ENCODE data around the gene GLIS1.
"Not testable (repeated sequence)": the region's sequence is repeated elsewhere in the genome, so short reads cannot be mapped to it uniquely, and the experiment has no call there.

Gene GLIS1

DNA sequence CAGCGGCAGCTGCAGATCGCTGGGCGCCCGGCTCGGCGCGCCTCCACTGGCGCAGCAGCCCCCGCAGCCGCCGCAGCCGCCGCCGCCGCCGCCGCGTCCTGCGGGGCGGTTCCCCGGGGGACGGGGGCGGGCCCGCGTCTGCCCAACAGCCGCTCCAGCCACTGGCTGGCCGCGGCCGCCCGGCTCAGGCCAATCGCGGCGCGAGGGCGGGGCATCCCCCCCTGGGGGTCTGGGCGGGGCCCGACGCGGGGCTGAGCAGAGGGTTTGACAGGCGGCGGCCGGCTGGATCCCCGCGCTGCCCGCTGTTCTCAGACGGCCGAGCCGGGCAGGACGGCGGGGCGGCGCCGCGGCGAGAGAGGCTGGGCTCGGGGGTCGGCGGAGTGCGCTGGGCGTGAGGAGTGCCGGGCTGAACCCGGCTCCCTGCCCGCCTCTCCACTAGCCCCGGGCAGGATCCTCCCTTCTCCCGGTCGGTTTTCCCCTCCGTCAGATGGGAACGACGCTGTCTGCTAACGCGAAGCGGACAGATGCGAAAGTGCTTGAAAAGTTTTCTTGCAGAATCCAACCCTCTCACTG lies at the start of gene GLIS1:
Gene GLIS1, minus strand, starts transcription at position 56 of the 573 bp plus-strand sequence. CDS start 1,100 bp downstream, outside the sequence.
- peak; percentile 37 for DNase-seq

DNA sequence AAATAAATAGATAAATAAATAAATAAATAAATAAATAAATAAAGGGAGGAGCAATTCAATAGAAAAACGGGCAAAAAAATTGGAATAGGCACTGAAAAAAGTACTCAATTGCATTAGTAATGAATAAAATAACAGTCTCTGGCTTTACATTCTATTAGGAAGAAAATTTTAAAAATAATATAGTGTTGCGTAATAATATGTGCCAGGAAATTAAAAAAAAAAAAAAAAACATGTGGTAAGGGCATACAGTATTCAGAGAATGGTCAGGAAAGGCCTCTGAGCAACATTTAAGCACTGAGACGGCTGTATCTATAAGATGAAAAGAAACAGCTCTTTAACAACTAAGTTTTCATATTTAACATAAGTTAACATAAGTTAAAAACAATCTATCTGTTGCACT lies 48.7 kb upstream of the GLIS1 start:
- DNase-seq, result no peak

DNA sequence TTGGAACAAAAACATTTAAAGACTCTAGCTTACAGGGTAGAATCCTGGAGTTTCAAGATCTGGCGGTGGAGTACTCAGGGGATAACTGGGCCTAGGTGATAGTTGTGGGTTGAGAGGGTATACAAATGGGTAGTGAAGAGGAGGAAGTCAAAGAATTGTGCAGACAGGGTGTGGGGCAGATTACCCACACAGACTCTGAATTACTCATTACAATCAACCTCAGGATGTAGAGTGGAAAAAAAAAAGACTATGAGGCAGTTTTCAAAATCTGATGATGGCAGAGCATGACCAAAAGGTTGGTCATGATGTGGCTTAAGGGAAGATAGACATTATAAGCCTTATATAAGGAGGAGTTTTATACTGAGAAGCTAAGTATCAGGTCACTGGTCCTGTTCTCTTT lies 44.1 kb upstream of the GLIS1 start:
- no peak for DNase-seq

DNA sequence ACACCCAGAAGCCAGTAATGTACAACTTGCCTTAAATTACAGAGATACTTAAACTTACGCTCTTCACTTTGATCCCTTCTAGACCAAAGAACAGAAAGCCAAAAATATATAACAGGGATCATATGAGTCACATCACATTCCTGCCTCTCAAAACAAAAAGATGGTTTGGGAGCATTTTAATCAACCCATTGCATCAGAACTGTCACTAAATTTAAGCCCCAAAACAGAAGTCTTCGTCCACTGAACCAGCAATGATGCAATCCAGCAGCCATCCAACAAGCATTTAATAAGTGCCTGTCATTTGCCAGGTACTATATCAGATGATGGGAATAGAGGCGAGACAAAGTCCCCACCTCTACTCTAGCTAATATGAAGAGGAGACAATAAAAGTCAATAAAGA lies 42.7 kb upstream of the GLIS1 start:
- DNase-seq, result no peak

DNA sequence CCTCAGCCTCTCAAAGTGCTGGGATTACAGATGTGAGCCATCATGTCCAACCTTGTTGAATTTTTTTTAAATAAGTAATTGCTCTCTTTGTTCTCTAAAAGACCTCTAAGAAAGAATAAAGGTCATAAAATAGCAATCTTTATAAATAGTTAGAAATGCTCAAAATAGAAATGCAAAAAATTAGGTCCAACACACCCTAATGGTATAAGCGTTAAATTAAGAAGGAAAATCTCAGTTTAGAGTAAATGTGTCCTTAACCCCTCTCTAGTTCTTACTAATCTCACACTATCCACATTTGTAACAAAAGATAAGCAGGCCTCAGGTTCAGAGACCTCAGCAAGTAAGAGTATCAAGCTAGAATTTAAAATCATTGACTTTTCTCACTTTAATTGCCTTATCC lies 38.3 kb upstream of the GLIS1 start:
- DNase-seq, result no peak

- no peak for DNase-seq
Observed at GRCh38 chr1:53771648-53772047, 32.7 kb upstream of the GLIS1 start.

- no peak for DNase-seq
Observed at GRCh38 chr1:53769780-53770179, 30.8 kb upstream of the GLIS1 start.

- DNase-seq, result no peak
Observed at GRCh38 chr1:53769184-53769583, 30.2 kb upstream of the GLIS1 start.

DNA sequence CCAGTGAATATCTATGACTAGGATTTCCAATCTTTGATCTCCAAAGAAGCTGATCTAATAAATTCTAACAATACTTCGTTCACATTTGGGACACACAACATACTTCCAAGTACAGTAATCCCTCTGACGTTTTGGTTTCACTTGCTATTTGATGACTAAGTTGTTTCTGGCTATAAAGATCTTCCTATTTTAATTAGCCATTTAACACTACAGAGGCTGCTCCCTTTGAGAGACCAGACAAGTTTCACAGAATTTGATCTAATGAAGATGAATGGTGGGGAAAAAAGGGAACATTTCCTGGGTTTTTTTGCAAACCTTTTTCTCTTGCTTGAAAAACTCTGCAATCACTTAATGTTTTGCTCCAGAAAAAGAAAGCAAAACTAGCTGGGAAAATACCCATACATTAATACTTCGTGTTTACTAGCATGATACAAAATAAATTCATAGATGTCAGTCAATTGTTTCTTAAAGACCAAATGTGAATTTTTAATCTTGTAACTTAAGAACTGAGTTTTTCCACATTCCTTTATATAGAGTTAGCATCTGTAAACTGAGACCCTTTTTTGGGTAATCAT lies 28.0 kb upstream of the GLIS1 start:
- no peak for DNase-seq

GRCh38 chr1:53766194-53766742 lies 27.3 kb upstream of the GLIS1 start:
- no peak for DNase-seq

GRCh38 chr1:53765657-53766056 lies 26.7 kb upstream of the GLIS1 start:
- no peak for DNase-seq

GRCh38 chr1:53763911-53764310 lies 24.9 kb upstream of the GLIS1 start:
- no peak for DNase-seq

DNA sequence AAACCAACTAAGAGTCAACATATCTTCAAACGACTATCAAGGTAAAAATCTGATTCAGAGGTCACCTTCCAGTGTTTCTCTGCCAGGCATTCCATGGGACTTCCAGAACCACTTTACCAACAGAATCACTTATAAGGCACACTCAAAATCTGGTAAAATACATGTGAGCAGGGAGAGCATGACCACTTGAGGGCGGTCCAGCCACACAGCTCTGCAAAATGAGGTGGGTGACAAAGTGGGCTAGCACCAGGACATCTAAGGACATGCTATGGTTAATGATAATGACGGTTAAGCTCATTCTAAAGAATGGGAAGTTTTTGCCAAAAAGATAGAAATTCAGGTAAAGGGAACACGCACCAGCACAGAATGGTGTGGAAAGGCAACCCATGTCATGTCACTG lies 24.5 kb upstream of the GLIS1 start:
- no peak for DNase-seq

GRCh38 chr1:53760497-53760896 lies 21.5 kb upstream of the GLIS1 start:
- not testable (repeated sequence) for DNase-seq

DNA sequence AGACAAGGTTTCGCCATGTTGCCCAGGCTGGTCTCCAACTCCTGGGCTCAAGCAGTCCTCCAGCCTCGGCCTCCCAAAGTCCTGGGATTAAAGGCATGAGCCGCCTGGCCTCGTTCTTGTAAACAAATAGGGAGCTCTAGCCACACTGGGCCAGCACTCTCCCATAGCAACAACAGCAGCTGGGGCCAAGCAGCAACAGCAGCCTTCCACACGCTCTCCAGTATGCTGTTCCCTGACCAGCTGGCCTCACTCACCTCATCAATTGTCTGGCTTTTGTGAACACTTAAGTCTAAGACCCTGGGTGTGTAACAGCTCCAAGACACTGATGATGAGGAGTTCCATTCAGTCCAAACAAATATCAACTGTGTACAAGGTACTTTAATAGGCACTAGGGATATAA lies 16.9 kb upstream of the GLIS1 start:
- DNase-seq, result no peak

- peak; percentile 30 for DNase-seq
Observed at GRCh38 chr1:53754484-53755312, 15.7 kb upstream of the GLIS1 start.

DNA sequence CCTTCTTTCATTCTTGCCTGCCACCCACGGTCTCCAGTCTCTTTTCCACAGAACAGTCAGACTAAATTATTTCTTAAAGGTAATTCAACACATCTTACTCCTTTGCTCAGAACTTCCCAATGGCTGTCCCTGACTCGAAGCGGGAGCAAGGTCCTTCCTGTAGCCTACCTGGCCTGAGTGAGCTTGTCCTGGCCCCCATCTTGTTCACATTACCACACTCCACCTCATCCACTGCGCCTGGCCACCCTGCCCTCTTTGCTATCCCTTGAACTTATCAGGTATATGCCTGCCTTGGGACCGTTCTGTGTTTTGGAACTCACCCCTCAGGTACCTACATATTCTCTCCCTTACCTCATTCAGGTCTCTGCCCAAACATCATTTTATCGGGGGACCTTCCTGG lies 13.3 kb upstream of the GLIS1 start:
- no peak for DNase-seq

DNA sequence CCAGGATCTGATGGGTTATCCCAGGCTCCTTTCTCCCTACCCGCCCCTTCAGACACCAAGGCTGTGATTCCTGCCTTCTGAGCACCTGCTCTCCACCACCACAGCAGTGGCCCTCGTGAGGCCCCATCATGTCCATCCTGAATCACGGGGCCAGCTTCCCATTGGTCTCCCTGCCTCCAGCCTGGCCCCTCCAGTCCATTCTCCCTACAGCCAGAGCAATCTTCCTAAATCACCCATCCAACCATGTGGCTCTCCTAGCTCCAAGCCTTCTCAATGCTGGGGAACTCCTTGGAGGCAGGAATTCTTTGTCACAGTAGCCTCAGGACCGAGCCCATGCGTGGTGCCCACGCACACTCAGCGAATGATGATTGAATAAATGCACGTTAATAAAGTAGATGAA lies 8.9 kb upstream of the GLIS1 start:
- DNase-seq, result no peak

GRCh38 chr1:53740621-53741105 lies 1.7 kb upstream of the GLIS1 start:
- DNase-seq, result no peak

GRCh38 chr1:53738205-53739108 lies 507 bp downstream of the GLIS1 start:
- DNase-seq, result no peak

- DNase-seq, result no peak
Observed at GRCh38 chr1:53737648-53738204, 1.2 kb downstream of the GLIS1 start.

DNA sequence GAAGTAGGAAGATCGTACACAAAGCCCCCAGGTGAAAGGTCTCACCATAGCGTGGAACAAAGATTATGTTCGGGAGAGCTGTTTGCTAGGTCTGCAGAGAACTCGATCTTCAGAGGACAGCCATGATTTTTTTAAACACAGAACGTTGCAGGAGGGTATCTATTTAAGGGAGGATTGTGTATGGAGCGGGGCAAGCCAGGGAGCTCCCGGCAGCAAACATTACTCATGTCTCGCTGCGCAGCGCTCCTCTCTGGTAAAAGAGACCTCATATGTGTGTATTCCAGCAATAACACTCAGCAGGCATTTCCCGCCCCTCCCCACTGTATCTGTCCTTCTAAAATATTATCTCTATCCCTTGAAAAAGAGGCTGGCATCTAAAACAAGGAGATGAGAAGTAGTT lies 2.7 kb downstream of the GLIS1 start:
- DNase-seq, result no peak
